ENCODE data around the gene SECISBP2.

The SECISBP2 gene

DNA sequence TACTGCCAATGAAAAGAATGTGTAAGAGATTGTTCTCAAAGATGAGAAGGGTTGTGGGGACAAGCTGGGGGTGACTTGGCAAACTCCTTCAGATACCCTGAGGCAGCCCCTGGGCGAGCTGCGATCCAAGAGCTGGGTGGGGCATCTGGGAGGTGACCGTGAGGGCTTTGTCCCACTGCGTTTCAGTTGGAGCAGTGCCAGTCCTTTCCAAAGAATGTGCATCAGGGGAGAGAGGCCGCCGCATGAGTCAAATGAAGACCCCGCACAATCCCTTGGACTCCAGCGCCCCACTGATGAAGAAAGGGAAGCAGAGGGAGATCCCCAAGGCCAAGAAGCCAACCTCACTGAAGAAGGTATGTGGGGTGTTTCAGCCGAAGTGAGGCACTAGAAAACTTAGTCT, 28.4 kb downstream of the SECISBP2 start:
- H3K4me3 ChIP-seq (ENCODE audit: low read depth, low read length): no peak overlapping the region
- no peak for DNase-seq (ENCODE audit: low read depth, low spot score)
- in situ Hi-C loops (cut with HindIII; ENCODE audit: low sequenced_read_pairs): no loop called here
- TF ChIP-seq, protein P1, sequence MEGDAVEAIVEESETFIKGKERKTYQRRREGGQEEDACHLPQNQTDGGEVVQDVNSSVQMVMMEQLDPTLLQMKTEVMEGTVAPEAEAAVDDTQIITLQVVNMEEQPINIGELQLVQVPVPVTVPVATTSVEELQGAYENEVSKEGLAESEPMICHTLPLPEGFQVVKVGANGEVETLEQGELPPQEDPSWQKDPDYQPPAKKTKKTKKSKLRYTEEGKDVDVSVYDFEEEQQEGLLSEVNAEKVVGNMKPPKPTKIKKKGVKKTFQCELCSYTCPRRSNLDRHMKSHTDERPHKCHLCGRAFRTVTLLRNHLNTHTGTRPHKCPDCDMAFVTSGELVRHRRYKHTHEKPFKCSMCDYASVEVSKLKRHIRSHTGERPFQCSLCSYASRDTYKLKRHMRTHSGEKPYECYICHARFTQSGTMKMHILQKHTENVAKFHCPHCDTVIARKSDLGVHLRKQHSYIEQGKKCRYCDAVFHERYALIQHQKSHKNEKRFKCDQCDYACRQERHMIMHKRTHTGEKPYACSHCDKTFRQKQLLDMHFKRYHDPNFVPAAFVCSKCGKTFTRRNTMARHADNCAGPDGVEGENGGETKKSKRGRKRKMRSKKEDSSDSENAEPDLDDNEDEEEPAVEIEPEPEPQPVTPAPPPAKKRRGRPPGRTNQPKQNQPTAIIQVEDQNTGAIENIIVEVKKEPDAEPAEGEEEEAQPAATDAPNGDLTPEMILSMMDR (IDR thresholded peaks at IDR 0.05; ENCODE audit: low read depth, low read length): no peak

DNA sequence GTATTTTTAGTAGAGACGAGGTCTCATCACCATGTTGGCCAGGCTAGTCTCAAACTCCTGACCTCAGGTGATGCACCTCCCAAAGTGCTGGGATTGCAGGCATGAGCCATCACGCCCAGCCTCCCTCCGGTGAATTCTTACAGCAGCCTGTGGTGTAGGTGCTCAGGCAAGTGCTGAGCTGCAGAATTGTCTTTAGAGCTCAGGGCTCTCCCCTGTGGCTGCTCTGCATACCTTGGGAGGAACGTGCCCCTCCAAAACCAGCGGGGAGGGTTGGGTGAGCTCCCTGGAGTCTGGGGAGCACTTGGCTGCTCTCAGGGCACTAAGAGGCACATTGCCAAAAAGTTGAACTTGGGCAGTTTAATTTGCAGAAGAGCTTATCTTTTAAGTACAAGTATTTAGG, 29.4 kb downstream of the SECISBP2 start:
- TF ChIP-seq, protein P1 (IDR thresholded peaks at IDR 0.05; ENCODE audit: low read depth, low read length): no peak
- in situ Hi-C loops (cut with HindIII; ENCODE audit: low sequenced_read_pairs): no loop called here
- no peak for DNase-seq (ENCODE audit: low read depth, low spot score)
- no peak overlapping the region for H3K4me3 ChIP-seq (ENCODE audit: low read depth, low read length)

DNA sequence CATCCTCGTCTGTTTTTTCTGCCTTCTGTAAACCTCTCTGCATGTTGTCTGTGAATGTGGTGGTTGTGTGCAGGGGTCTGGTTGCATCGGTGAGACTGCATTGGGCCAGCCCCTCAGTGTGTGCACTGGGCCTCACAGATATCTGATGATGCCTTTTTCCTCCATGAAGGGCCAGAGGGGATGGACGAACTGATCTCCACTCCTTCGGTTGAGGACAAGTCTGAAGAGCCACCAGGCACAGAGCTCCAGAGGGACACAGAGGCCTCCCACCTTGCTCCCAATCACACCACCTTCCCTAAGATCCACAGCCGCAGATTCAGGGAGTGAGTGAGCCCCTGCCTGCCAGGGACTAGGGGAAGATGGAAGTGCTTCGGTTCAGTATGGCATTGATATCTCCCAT, 31.3 kb downstream of the SECISBP2 start:
- TF ChIP-seq, protein P1 (IDR thresholded peaks at IDR 0.05; ENCODE audit: low read depth, low read length): no peak
- DNase-seq (ENCODE audit: low read depth, low spot score): no peak
- H3K4me3 ChIP-seq (ENCODE audit: low read depth, low read length): no peak overlapping the region
- in situ Hi-C loops (cut with HindIII; ENCODE audit: low sequenced_read_pairs): no loop called here

DNA sequence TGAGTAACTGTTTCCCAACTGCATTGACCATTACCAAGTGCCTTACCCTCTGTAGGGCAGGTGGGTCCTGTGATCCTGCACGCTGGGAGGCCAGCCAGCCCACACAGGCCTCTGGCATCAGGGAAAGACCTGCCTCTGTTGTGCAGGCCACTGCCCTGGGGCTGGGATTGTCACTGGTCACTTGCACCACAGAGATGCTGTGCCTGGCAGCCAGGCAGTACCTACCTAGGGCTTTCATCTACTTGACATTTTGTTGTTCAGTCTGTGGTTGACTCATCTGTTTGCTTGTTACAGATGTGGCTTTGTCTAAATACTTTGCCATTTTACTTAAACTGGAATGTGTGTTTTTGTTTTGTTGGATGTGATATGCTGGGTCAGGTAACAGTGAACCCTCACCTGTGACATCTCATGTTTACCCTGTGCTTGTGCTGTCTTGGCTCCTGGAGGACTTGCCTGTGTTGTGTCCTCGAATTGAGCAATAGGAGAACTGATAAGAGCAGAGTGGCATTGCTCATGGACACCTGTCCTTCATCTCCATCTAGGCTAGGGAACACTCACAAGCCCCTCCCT, 32.8 kb downstream of the SECISBP2 start:
- TF ChIP-seq, protein P1 (IDR thresholded peaks at IDR 0.05; ENCODE audit: low read depth, low read length): no peak
- in situ Hi-C loops (cut with HindIII; ENCODE audit: low sequenced_read_pairs): no loop called here
- no peak overlapping the region for H3K4me3 ChIP-seq (ENCODE audit: low read depth, low read length)
- no peak for DNase-seq (ENCODE audit: low read depth, low spot score)

DNA sequence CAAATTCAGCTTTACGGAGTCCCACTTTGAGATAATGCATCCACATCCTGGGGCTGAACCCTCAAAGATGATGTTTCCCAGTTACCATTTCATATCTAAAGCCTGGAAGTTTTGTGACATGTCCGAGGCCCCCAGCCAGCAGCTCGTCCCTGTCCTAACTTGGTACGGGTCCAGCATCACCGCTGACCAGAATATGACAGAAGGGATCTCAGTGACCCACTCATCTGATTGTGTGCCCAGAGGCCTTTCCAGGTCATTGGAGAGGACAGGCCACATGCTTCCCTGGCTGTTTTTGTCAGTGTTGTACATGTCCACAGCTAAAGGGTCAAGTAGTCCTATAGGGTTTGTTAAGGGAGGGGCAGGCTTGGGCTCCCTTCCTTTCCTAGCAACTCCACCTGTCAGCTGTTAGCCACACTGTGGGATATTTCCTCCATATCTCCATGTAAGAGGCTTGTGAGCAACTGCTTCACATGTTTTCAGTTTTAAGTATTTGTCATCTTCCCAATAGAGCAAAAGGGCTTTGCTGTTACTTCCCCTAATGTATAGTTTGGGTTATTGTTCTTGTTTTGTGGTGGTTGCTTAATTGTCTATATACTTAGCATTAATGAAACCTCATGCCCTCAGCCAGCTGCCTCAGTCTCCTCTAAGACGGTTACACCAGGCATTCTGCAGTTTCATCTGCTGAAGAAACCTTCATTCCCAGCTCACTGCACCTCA, 33.4 kb downstream of the SECISBP2 start:
- no peak overlapping the region for H3K4me3 ChIP-seq (ENCODE audit: low read depth, low read length)
- TF ChIP-seq, protein P1 (IDR thresholded peaks at IDR 0.05; ENCODE audit: low read depth, low read length): no peak
- in situ Hi-C loops (cut with HindIII; ENCODE audit: low sequenced_read_pairs): no loop called here
- no peak for DNase-seq (ENCODE audit: low read depth, low spot score)

DNA sequence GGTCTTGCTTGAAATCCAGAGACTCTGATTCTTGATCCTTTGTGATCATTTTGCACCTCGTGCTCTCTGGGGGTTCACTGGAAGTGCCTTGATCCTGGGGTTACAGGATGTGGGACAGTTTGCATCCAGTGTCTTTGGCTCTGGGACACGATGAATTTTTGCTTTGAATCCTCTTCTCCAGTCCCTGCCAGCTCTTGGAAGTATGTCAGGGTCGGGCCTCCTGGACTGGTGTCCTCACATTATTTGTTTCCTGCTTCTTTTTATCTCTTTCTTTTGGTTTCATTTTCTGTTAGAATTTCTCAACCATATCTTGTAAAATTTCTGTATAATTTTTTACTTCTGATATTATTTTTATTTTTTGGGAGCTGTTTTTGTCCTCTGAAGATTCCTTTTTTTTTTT, 34.2 kb downstream of the SECISBP2 start:
- TF ChIP-seq, protein P1 (IDR thresholded peaks at IDR 0.05; ENCODE audit: low read depth, low read length): no peak
- no peak for DNase-seq (ENCODE audit: low read depth, low spot score)
- in situ Hi-C loops (cut with HindIII; ENCODE audit: low sequenced_read_pairs): no loop called here
- H3K4me3 ChIP-seq (ENCODE audit: low read depth, low read length): no peak overlapping the region
